NB4 (cell line): ENCODE data around the gene CFAP46.

Experiments used
- CTCF ChIP-seq: IDR thresholded peaks from one replicate; pipeline ENCODE4 v1.5.1; 2012; ENCODE audit warnings: low read depth, low read length
- MAX ChIP-seq: IDR thresholded peaks from 2 replicates; pipeline ENCODE4 v1.6.1; 2011; ENCODE audit warnings: low read depth, low read length
- MYC ChIP-seq: IDR thresholded peaks from 2 replicates; pipeline ENCODE4 v1.6.1; 2011; ENCODE audit warnings: low read depth, low read length
- POLR2A ChIP-seq: IDR thresholded peaks from 2 replicates; pipeline ENCODE4 v1.6.1; 2011; ENCODE audit warnings: mild to moderate bottlenecking; ENCODE audit not compliant: insufficient read length; ENCODE audit errors: extremely low read depth

GRCh38 chr10:132987671-132988571 is 45.6 kb upstream of the CFAP46 start:
- TF ChIP-seq MYC (no peak), CTCF (no peak), POLR2A (no peak), MAX (no peak)
